CD4-positive, alpha-beta T cell (primary cell): ENCODE measurements around the gene SGSH. TPM values are rescaled to one million over a fixed set of nuclear protein-coding genes. Genes with fewer than 3 reads are reported as not detected.

ENCODE experiments used
- ATAC-seq: fragments of 200-7000 bp; cut with Tn5 transposase; one replicate; pipeline ENCODE4 v1.10.0; 2022; ENCODE audit warnings: mild to moderate bottlenecking; ENCODE audit not compliant: poor library complexity
- CTCF ChIA-PET: fragments of 350-600 bp; sonication (Branson Sonifier 250); formaldehyde crosslinking; loops from one replicate; lab custom pipeline; 2021; ENCODE audit warnings: antibody characterized with exemption, inconsistent platforms; lab: Charles Lee
- POLR2A ChIA-PET: fragments of 350-600 bp; sonication (Branson Sonifier 250); formaldehyde crosslinking; loops from one replicate; lab custom pipeline; 2021; ENCODE audit warnings: antibody characterized with exemption, inconsistent platforms; lab: Charles Lee
- DNase-seq, 14 experiments: peaks; one replicate each; pipeline ENCODE4 v3.0.0-alpha.2; 2013 to 2020; ENCODE audit warnings: mixed read lengths in 2 of 14
- H3K27ac ChIP-seq, 2 donors: one replicate each; pipeline versions ENCODE4 v1.5.1 to v1.7.0; 2013; ENCODE audit warnings: low read length in 2 of 2, low read depth in 1 of 2, mild to moderate bottlenecking in 1 of 2
- H3K27me3 ChIP-seq, 2 experiments: 1 replicate in 1 of 2; 2 replicates in 1 of 2; pipeline versions ENCODE4 v1.6.1 to v1.7.0; 2013; ENCODE audit warnings: low read length in 2 of 2, control low read depth in 1 of 2, mild to moderate bottlenecking in 1 of 2, moderate library complexity in 1 of 2; ENCODE audit not compliant: insufficient read depth in 2 of 2, control insufficient read depth in 1 of 2
- H3K36me3 ChIP-seq: one replicate; pipeline ENCODE4 v1.6.1; 2013; ENCODE audit warnings: low read length, control low read depth; ENCODE audit not compliant: insufficient read depth
- H3K4me1 ChIP-seq: one replicate; pipeline ENCODE4 v1.6.1; 2013; ENCODE audit warnings: low read length, control low read depth; ENCODE audit not compliant: insufficient read depth
- H3K4me3 ChIP-seq: one replicate; pipeline ENCODE4 v1.5.1; 2013; ENCODE audit warnings: mild to moderate bottlenecking, low read length, moderate library complexity
- H3K9me3 ChIP-seq, 2 experiments: 1 replicate in 1 of 2; 2 replicates in 1 of 2; pipeline versions ENCODE4 v1.6.1 to v1.7.0; 2013; ENCODE audit warnings: low read length in 2 of 2, mild to moderate bottlenecking in 2 of 2, control low read depth in 1 of 2, moderate library complexity in 1 of 2; ENCODE audit not compliant: control insufficient read depth in 1 of 2, insufficient read depth in 1 of 2
- H3K27ac Mint-ChIP-seq: one replicate; pipeline ENCODE4 v1.8.0; 2020; ENCODE audit warnings: mixed read lengths
- H3K27me3 Mint-ChIP-seq: one replicate; pipeline ENCODE4 v1.8.0; 2021; ENCODE audit warnings: mixed read lengths
- H3K36me3 Mint-ChIP-seq: one replicate; pipeline ENCODE4 v1.8.0; 2021; ENCODE audit warnings: low read depth, mixed read lengths
- H3K4me1 Mint-ChIP-seq: one replicate; pipeline ENCODE4 v1.8.0; 2021; ENCODE audit warnings: low read depth, mixed read lengths
- H3K4me3 Mint-ChIP-seq: one replicate; pipeline ENCODE4 v1.8.0; 2020; ENCODE audit warnings: mild to moderate bottlenecking, mixed read lengths
- H3K9me3 Mint-ChIP-seq: one replicate; pipeline ENCODE4 v1.8.0; 2020; ENCODE audit warnings: mixed read lengths
- CTCF ChIP-seq: fragments of 200-600 bp; IDR thresholded peaks from one replicate; pipeline ENCODE4 v1.8.0; 2022; ENCODE audit warnings: antibody characterized with exemption, mild to moderate bottlenecking
- intact Hi-C, 2 experiments: fragments of 100-400 bp; cut with DNase I in 1 of 2; cut with micrococcal nuclease in 1 of 2; formaldehyde crosslinking; loops; one replicate each; pipeline versions ENCODE4 v1.15.1 to v1.9.0; 2023 to 2025; cut with DNase I, micrococcal nuclease
- total RNA-seq, 174 experiments: library from RNA in 2 of 174; stranded (reverse) in 2 of 174; gene quantifications; one replicate each; pipeline ENCODE4 v1.2.3 and lab custom pipeline; 2021 to 2026

SGSH gene
- total RNA-seq, 2 experiments from 2014 or later = 97.9 to 102 TPM

- DNase-seq = no peak
Observed at GRCh38 chr17:80236911-80237310, 16.8 kb upstream of the SGSH start.

GRCh38 chr17:80233202-80233601, 13.1 kb upstream of the SGSH start:
- intact Hi-C loops = no loop called here
- peaks cover 17 to 19% of the 10 kb centered on the region in 2 experiments for H3K9me3 ChIP-seq
- Mint-ChIP-seq H3K27me3 (no peaks in the 10 kb centered on the region), H3K4me1 (no peaks in the 10 kb centered on the region), H3K27ac (no peak overlapping the region), H3K9me3 (peaks cover 4% of the 10 kb centered on the region), H3K36me3 (peaks cover 83% of the 10 kb centered on the region), H3K4me3 (no peak overlapping the region)
- ATAC-seq = no peak
- H3K36me3 ChIP-seq = peaks cover 42% of the 10 kb centered on the region
- no peak for DNase-seq
- no peak overlapping the region for H3K27ac ChIP-seq
- no peak overlapping the region for H3K4me3 ChIP-seq
- ChIA-PET CTCF (no interaction called here), POLR2A (no interaction called here)
- H3K27me3 ChIP-seq = no peaks in the 10 kb centered on the region
- no peak for TF ChIP-seq CTCF
- H3K4me1 ChIP-seq = no peaks in the 10 kb centered on the region

More at GRCh38 chr17:80236911-80237310, 16.8 kb upstream of the SGSH start:
- no peak for ATAC-seq
- Mint-ChIP-seq H3K4me3 (no peak overlapping the region), H3K36me3 (peaks cover 78% of the 10 kb centered on the region), H3K27me3 (no peaks in the 10 kb centered on the region), H3K27ac (no peak overlapping the region), H3K4me1 (no peaks in the 10 kb centered on the region), H3K9me3 (peaks cover 4% of the 10 kb centered on the region)
- Histone ChIP-seq H3K27ac (no peak overlapping the region), H3K4me3 (no peak overlapping the region), H3K27me3 (no peaks in the 10 kb centered on the region), H3K36me3 (peaks cover 42% of the 10 kb centered on the region), H3K9me3 (peaks cover 17 to 19% of the 10 kb centered on the region in 2 experiments), H3K4me1 (no peaks in the 10 kb centered on the region)
- no peak for TF ChIP-seq CTCF
- POLR2A ChIA-PET = no interaction called here
- intact Hi-C loops = no loop called here
- CTCF ChIA-PET = no interaction called here

GRCh38 chr17:80232438-80232837, 12.3 kb upstream of the SGSH start:
- Histone ChIP-seq H3K9me3 (peaks cover 17 to 19% of the 10 kb centered on the region in 2 experiments), H3K4me3 (no peak overlapping the region), H3K36me3 (peaks cover 38% of the 10 kb centered on the region), H3K4me1 (no peaks in the 10 kb centered on the region), H3K27me3 (no peaks in the 10 kb centered on the region), H3K27ac (no peak overlapping the region)
- Mint-ChIP-seq H3K4me1 (no peaks in the 10 kb centered on the region), H3K27ac (no peak overlapping the region), H3K27me3 (no peaks in the 10 kb centered on the region), H3K9me3 (peaks cover 4% of the 10 kb centered on the region), H3K4me3 (no peak overlapping the region), H3K36me3 (peaks cover 77% of the 10 kb centered on the region)
- no peak for ATAC-seq
- ChIA-PET CTCF (no interaction called here), POLR2A (no interaction called here)
- no peak for TF ChIP-seq CTCF
- DNase-seq = no peak
- intact Hi-C loops = no loop called here
